ENCODE measurements around the gene FBXW12. TPM values are rescaled to one million over a fixed set of nuclear protein-coding genes. Genes with fewer than 3 reads are reported as not detected.
A peak's percentile ranks its signal among the peaks of the same experiment; 100 is the strongest.

Gene FBXW12
- total RNA-seq, 1 experiment from 2014 or later = 0.74 TPM

GRCh38 chr3:48435774-48436476, 63.9 kb downstream of the FBXW12 start:
- H4K8ac ChIP-seq (replicated peaks; ENCODE audit: insufficient read length, low read depth, low read length) = no peak overlapping the region
- peaks cover 21 to 51% (median 38%) of the 10 kb centered on the region in 3 experiments; a peak in 6 of 7 replicates for H3K36me3 Mint-ChIP-seq (ENCODE audit: insufficient read depth in 1 of 3, low read depth in 3 of 3)
- no peaks in the 10 kb centered on the region for H3K23me2 ChIP-seq (ENCODE audit: insufficient read length, low read depth, low read length, poor library complexity, severe bottlenecking)
- no peaks in the 10 kb centered on the region for H3K79me1 ChIP-seq (ENCODE audit: insufficient read depth, low read depth, low read length, poor library complexity, severe bottlenecking)
- H2BK12ac ChIP-seq (ENCODE audit: insufficient read length, low read depth, low read length) = no peak overlapping the region
- no peak overlapping the region for H3K27ac ChIP-seq (ENCODE audit: insufficient read length, low read depth, low read length)
- no peaks in the 10 kb centered on the region for H4K20me1 ChIP-seq (ENCODE audit: control insufficient read depth, insufficient read depth, insufficient read length)
- H3K9me3 ChIP-seq (ENCODE audit: control insufficient read depth, low read depth, low read length) = no peaks in the 10 kb centered on the region
- H2BK5ac ChIP-seq (ENCODE audit: insufficient read length, low read length) = no peak overlapping the region
- peak; percentile 92 for DNase-seq
- no peak overlapping the region for H3K4me2 ChIP-seq (ENCODE audit: insufficient read depth, insufficient read length, low read length)
- no peak overlapping the region for H2BK120ac ChIP-seq (ENCODE audit: low read depth, low read length, poor library complexity, severe bottlenecking)
- no peaks in the 10 kb centered on the region for H3K27me3 ChIP-seq (ENCODE audit: insufficient read depth, low read length)
- H3K27me3 Mint-ChIP-seq (ENCODE audit: low read depth) = no peaks in the 10 kb centered on the region
- no peak overlapping the region for H4K91ac ChIP-seq (ENCODE audit: insufficient read length, low read depth, low read length)
- peaks cover 3% of the 10 kb centered on the region; the same call in 1 of the 2 replicates for H3K4me1 ChIP-seq (ENCODE audit: insufficient read depth, low read length)
- H3K27ac Mint-ChIP-seq = no peak overlapping the region
- no peaks in the 10 kb centered on the region for H3K9me3 Mint-ChIP-seq
- H3K23ac ChIP-seq (ENCODE audit: insufficient read length, low read depth, low read length) = no peak overlapping the region
- H3T11ph ChIP-seq (ENCODE audit: low read length) = no peak overlapping the region
- H3K4ac ChIP-seq (ENCODE audit: low read depth, low read length) = no peak overlapping the region
- peak; percentile 100 for TF ChIP-seq CTCF (conservative IDR thresholded peaks at IDR 0.05)
- H3K4me3 Mint-ChIP-seq = no peak overlapping the region
- no peak overlapping the region for H4K5ac ChIP-seq (ENCODE audit: insufficient read length, low read depth, low read length)
- H3K56ac ChIP-seq (ENCODE audit: insufficient read length, low read depth, low read length) = no peak overlapping the region
- no peak overlapping the region for H2BK15ac ChIP-seq (ENCODE audit: low read depth, low read length)
- no peak overlapping the region for H3K18ac ChIP-seq (ENCODE audit: insufficient read length, low read depth, low read length)
- no CpG with 5 or more reads among the region's 7 CpGs for WGBS (ENCODE audit: extremely low coverage, insufficient read length, low lambda C conversion rate)
- H3K79me2 ChIP-seq (ENCODE audit: insufficient read depth, low read length) = peaks cover 4% of the 10 kb centered on the region; the same call in 1 of the 2 replicates
- no peak overlapping the region for H2AK5ac ChIP-seq (ENCODE audit: insufficient read length, low read length)
- H3K9ac ChIP-seq (ENCODE audit: extremely low read depth, insufficient read length, low read length) = no peak overlapping the region
- peaks cover 25 to 29% of the 10 kb centered on the region in 2 experiments for H3K4me1 Mint-ChIP-seq
- H2AFZ ChIP-seq (ENCODE audit: low read length) = no peak overlapping the region
- no peak overlapping the region for H3K14ac ChIP-seq (ENCODE audit: insufficient read depth, low read length)
- no peak overlapping the region for H2BK20ac ChIP-seq (ENCODE audit: low read depth, low read length, poor library complexity, severe bottlenecking)
